HG02798 (cell line): ENCODE measurements around the gene SEPHS2.
"Not testable (repeated sequence)": the region's sequence is repeated elsewhere in the genome, so short reads cannot be mapped to it uniquely, and the experiment has no call there.

Source experiments
- ATAC-seq: cut with Tn5 transposase; IDR thresholded peaks from one replicate; pipeline ENCODE4 v1.9.1; 2021; ENCODE audit warnings: mild to moderate bottlenecking; ENCODE audit not compliant: unreplicated experiment, poor library complexity

Gene SEPHS2

DNA sequence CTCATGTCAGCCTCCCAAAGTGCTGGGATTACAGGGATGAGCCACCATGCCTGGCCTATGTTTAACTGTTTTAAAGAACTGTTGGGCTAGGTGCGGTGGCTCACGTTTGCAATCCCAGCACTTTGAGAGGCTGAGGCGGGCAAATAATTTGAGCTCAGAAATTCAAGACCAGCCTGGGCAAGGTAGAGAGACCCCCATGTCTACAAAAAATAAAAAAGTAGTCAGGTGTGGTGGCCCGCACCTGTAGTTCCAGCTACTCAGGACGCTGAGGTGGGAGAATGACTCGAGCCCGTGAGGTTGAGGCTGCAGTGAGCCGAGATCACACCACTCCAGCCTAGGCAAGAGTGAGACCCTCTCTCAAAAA lies 24.9 kb upstream of the SEPHS2 start:
- peak; percentile 9 for ATAC-seq

DNA sequence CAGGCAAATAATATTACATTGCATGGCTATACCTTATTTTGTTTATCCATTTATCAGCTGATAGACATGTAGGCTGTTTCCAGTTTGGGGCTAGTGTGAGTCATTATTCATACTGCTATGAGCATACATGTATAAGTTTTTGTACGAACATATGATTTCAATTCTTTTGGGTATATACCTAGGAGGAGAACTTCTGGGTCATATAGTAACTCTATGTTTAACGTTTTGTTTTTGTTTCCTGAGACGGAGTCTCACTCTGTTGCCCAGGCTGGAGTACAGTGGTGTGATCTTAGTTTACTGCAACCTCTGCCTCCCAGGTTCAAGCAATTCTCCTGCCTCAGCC lies 24.5 kb upstream of the SEPHS2 start:
- no peak for ATAC-seq

GRCh38 chr16:30464078-30464477 lies 18.4 kb upstream of the SEPHS2 start:
- ATAC-seq: no peak

DNA sequence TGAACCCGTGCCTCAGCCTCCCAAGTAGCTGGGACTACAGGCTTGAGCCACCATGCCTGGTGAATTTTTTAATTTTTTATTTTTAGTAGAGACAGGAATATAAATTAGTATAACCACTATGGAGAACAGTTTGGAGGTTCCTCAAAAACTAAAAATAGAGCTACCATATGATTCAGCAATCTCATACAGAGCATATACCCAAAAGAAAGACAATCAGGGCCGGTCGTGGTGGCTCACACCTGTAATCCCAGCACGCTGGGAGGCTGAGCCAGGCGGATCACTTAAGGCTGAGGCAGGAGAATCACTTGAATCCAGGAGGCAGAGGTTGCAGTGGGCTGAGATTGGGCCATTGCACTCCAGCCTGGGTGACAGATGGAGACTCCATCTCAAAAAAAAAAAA lies 15.8 kb upstream of the SEPHS2 start:
- ATAC-seq: not testable (repeated sequence)

GRCh38 chr16:30459456-30459855 lies 13.8 kb upstream of the SEPHS2 start:
- no peak for ATAC-seq

DNA sequence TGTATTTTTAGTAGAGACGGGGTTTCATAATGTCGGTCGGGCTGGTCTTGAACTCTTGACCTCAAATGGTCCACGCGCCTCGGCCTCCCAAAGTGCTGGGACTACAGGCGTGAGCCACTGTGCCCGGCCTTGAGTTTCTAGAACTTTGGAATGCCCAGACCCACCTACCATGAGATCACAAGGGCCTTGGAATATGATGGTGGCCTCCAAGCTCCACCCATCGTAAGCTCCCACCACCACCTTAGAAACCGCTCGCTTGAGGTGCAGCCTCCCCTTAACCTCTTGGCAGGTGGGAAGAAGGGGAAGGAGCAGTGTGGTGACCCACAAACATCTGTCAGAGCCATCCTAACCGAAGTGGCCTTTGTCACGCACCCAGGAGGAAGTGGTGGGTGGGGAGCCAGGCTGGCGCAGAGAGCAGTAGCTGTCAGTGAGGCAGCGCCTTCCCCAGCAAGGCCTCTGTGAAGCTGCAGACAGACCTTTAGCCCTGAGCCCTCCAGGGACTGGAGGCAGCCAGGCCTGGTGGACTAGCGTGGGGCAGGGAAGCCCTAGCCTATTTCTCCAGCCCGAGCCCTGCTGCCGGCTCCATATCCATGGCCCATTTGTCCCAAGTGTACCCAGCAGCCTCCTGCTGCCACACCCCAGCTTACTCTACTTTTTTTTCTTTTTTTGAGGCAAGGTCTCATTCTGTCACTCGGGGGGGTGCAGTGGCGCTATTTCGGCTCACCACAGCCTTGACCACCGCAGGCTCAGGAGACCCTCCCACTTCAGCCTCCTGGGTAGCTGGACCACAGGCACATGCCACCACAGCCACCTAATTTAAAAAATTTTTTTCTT lies 13.1 kb upstream of the SEPHS2 start:
- peak; percentile 85 for ATAC-seq

DNA sequence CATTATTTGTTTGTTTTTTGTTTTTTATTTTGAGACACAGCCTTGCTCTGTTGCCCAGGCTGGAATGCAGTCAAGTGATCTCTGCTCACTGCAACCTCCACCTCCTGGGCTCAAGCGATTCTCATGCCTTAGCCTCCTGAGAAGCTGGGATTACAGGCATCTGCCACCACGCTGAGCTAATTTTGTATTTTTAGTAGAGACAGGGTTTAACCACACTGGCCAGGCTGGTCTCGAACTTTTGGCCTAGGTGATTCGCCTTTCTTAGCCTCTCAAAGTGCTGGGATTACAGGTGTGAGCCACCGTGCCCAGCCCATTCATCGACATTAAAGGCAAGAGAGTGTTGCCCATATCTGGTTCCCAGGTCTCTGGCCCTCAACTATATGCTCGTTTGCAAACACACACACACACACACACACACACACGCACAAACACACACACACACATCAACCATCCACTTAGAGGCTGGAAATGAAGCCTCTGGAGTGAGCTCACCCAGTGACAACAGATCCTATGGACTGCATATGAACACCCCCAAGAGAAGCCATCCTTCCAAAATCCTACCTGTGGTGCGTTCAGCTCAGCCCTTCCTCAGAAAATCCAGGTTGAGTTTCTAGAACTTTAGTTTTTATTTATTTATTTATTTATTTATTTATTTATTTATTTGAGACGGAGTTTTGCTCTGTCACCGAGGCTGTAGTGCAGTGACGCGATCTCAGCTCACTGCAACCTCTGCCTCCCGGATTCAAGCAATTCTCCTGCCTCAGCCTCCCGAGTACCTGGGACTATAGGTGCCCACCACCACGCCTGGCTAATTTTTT lies 12.3 kb upstream of the SEPHS2 start:
- no peak for ATAC-seq

GRCh38 chr16:30457256-30457655 lies 11.6 kb upstream of the SEPHS2 start:
- no peak for ATAC-seq

DNA sequence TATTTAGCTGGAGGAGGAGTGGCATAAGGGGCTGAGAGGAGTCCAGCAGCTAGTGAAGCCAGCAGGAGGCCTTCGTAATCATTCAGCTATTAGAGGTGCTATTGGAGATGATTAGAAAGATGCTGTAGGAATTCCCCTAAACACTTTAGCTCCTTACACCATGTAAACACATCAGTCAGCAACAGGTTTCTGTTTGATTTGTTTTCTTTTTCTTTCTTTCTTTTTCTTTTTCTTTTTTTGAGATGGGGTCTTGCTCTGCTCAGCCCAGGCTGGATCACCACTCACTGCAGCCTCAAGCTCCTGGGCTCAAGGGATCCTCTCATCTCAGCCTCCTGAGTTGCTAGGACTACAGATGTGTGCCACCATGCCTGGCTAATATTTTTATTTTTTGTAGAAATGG lies 10.6 kb upstream of the SEPHS2 start:
- no peak for ATAC-seq

GRCh38 chr16:30452709-30453580 lies 7.3 kb upstream of the SEPHS2 start:
- ATAC-seq: not testable (repeated sequence)

- ATAC-seq: no peak
Measured at GRCh38 chr16:30449116-30449435, 3.4 kb upstream of the SEPHS2 start.

DNA sequence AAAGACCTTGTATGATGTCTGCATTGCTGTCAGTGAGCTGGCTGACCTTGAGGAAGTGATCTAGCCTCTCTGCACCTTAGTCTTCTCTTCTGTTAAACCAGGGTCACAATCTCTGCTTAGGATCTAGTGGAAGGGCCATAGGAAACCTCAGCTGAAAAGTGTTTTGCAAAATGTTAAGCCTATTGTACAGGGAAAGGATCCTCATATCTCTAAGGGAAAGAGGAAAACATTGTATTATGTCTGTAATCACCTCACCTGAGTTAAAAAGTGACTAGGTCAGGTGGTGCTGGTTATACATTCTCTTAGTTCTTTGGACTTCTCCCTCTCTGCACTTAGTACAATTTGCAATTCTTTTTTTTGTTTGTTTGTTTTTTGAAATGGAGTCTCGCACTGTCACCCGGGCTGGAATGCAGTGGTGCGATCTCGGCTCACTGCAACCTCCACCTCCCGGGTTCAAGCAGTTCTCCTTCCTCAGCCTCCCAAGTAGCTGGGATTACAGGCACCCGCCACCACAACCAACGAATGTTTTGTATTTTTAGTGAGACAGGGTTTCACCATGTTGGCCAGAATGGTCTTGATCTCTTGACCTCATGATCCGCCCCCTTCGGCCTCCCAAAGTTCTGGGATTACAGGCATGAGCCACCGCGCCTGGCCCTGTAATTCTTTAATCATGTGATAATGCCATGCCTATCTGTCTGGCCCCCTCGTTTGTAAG lies 2.0 kb upstream of the SEPHS2 start:
- no peak for ATAC-seq

DNA sequence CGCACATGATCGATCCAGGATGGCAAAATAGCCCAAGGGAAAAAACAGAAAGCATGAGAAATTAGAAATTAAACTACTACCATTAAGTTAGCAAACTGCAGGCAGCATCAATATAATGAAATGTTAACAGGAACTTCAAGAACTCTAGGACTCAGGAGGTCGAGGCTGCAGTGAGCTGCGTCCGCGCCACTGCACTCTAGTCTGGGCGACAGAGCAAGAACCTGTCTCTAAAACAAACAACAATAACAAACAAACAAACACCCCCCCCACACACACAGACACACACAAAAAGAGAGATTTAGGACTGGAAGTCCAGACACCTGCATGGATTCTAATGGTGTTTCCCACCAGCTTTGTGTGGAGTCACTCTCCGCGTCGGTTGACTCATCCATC lies 525 bp upstream of the SEPHS2 start:
- ATAC-seq: no peak

GRCh38 chr16:30445149-30445407 lies 596 bp downstream of the SEPHS2 start:
- no peak for ATAC-seq

DNA sequence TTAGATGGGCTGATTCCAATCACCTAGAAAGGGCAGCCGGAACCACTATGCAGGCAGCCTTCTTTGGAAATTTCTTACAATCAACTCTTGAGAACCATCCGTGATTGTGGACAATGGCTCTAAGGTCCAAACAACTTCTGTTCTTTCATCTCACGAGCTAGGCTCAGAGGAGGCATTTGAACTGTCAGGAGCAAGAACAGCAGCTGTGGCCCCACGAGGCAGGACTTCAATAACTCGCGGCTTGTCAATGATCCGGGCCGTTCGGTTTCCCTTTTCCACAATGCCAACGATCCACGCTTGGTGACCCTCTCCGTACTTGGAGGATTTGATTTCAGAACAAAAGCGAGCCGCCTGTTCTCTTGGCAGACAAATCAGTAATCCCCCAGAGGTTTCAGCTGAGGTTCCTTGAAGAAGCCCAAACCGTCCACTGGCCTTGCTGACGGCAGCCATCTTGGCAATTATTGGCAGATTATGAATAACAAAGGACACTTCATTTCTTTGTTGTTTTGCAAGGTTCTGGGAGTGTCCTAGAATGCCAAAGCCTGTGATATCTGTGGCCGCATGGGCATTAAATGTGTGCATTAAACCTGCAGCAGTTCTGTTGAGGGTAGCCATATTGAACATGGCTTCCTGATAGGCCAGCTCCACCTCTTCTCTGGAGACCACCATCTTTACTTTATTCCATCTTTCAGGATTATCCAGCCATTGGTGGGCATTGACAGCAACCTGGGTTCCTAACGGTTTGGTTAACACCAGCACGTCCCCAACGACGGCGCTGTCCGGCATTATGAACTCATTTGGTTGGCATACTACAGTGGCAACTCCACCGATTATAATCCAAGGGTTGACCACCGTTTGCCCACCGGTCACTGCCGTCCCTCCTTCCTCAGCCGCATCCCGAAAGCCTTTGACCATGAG lies 1.2 kb downstream of the SEPHS2 start:
- no peak for ATAC-seq

DNA sequence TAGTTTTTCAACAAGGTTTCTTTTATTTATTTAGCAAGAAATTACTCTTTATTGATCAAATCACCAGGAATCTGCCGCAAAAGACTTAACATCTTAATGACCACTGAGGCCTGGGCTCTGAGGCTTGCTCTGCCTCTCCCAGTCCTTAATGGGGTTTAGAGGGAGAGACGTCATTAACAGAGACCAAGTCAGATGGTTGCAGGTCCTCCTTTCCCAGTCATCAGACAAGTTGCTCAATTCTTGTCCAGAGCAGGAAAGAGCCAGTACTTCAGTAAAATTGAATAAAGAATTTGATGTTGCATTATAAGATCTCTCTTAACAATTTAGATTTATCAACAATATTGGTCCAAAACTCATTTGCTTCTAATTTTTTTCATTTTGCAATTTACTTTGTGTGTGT lies 2.0 kb downstream of the SEPHS2 start:
- no peak for ATAC-seq

DNA sequence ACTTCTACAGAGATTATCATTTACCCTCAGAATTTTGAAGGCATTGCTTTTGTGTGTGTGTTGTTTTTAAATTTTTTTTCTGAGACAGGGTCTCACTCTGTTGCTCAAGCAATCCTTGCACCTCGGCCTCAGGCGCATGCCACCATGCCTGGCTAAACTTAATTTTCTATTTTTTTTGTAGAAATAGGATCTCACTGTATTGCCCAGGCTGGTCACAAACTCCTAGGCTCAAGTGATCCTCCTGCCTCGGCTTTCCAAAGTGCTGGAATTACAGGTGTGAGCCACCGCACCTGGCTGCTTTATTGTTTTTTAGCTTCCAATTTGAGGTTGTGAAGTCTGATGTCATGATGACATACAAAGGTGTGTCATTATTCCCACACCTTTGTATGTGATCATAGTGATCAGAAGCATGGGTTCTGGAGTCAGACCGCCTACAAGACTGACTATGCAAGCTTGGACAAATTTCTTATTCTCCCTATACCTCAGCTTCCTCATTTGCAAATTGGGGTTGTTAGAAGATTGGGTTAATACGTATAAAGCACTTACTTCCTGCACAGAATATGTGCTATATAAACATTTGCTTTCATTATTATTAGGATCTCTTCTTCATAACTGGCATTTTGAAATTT lies 5.8 kb downstream of the SEPHS2 start:
- no peak for ATAC-seq

DNA sequence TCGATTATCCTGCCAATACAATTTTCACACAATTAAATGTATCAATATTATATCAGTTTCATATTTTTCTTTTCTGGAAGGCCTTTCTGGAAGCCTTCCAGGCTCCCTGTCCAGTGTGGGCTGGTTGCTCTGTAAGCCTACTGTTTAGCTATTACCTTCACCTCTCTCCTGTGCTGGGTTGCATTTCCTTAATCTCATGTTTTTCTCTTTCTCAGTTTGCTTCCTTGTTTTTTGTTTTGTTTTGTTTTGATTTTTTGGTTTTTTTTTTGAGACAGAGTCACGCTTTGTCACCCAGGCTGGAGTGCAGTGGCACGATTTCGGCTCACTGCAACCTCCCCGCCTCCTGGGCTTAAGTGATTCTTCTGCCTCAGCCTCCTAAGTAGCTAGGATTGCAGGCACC lies 6.8 kb downstream of the SEPHS2 start:
- ATAC-seq: no peak

- no peak for ATAC-seq
Measured at GRCh38 chr16:30437511-30438046, 8.1 kb downstream of the SEPHS2 start.
